ENCODE results near the gene AUTS2. TPM values are rescaled to one million over a fixed set of nuclear protein-coding genes. Genes with fewer than 3 reads are reported as not detected.

The AUTS2 gene
- total RNA-seq, 1 donor from 2014 or later: 125 TPM

DNA sequence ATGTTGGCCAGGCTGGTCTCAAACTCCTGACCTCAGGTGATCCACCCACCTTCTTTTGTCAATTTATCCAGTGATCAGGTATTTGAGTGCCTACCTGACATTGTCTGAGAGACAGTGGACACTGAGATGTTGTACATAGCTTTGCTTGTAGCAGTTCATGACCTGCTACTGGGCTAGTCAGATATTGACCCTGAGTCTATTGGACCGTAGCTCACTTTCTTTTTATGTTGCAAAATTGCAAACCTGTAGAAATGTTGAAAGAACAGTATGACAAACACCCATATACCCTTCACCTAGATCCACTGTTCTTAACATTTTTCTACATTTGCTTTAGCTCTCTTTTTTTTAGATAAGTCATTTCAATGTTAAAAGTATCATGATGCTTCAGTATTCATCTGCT, 1123.2 kb downstream of the AUTS2 start:
- Mint-ChIP-seq H3K27ac (no peak overlapping the region), H3K4me3 (ENCODE audit: low read depth) (no peak overlapping the region), H3K4me1 (ENCODE audit: low read depth) (peaks cover 34% of the 10 kb centered on the region), H3K36me3 (ENCODE audit: insufficient read depth) (peaks cover 8% of the 10 kb centered on the region), H3K27me3 (peaks cover 34% of the 10 kb centered on the region), H3K9me3 (ENCODE audit: low read depth) (no peaks in the 10 kb centered on the region)
- DNase-seq (ENCODE audit: low spot score, unreplicated experiment): no peak
- TF ChIP-seq, protein P1, sequence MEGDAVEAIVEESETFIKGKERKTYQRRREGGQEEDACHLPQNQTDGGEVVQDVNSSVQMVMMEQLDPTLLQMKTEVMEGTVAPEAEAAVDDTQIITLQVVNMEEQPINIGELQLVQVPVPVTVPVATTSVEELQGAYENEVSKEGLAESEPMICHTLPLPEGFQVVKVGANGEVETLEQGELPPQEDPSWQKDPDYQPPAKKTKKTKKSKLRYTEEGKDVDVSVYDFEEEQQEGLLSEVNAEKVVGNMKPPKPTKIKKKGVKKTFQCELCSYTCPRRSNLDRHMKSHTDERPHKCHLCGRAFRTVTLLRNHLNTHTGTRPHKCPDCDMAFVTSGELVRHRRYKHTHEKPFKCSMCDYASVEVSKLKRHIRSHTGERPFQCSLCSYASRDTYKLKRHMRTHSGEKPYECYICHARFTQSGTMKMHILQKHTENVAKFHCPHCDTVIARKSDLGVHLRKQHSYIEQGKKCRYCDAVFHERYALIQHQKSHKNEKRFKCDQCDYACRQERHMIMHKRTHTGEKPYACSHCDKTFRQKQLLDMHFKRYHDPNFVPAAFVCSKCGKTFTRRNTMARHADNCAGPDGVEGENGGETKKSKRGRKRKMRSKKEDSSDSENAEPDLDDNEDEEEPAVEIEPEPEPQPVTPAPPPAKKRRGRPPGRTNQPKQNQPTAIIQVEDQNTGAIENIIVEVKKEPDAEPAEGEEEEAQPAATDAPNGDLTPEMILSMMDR (IDR thresholded peaks at IDR 0.05; ENCODE audit: unreplicated experiment): no peak

DNA sequence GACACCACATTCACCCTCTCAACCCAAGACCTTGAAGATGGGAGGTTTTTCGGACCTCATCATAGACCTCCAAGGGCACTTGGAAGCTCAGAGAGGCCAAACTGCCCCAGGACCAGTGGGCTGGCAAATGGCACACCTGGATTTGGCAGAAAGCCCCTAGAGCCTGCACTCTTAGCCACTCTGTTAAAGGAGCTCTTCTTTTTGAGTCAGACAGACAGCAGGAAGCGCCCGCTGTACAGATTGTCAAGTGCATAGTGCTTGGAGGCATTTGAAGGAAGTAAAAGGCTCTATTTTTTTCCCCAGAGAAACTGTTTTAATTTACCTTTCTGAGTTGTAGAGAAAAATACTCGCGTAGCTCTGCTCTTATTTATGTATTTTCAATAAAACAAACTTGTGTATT, 1125.1 kb downstream of the AUTS2 start:
- TF ChIP-seq, protein P1 (IDR thresholded peaks at IDR 0.05; ENCODE audit: unreplicated experiment): no peak
- H3K36me3 Mint-ChIP-seq (ENCODE audit: insufficient read depth): peaks cover 8% of the 10 kb centered on the region
- H3K4me3 Mint-ChIP-seq (ENCODE audit: low read depth): no peak overlapping the region
- H3K9me3 Mint-ChIP-seq (ENCODE audit: low read depth): no peaks in the 10 kb centered on the region
- H3K4me1 Mint-ChIP-seq (ENCODE audit: low read depth): peaks cover 37% of the 10 kb centered on the region
- H3K27me3 Mint-ChIP-seq: peaks cover 21% of the 10 kb centered on the region
- no peak for DNase-seq (ENCODE audit: low spot score, unreplicated experiment)
- H3K27ac Mint-ChIP-seq: no peak overlapping the region

- Mint-ChIP-seq H3K9me3 (ENCODE audit: low read depth) (peaks cover 3% of the 10 kb centered on the region), H3K4me1 (ENCODE audit: low read depth) (peaks cover 24% of the 10 kb centered on the region), H3K36me3 (ENCODE audit: insufficient read depth) (peaks cover 12% of the 10 kb centered on the region), H3K4me3 (ENCODE audit: low read depth) (no peak overlapping the region), H3K27me3 (peaks cover 9% of the 10 kb centered on the region), H3K27ac (no peak overlapping the region)
- no peak for DNase-seq (ENCODE audit: low spot score, unreplicated experiment)
- TF ChIP-seq, protein P1 (IDR thresholded peaks at IDR 0.05; ENCODE audit: unreplicated experiment): no peak
Measured at GRCh38 chr7:70725448-70725847, 1127.2 kb downstream of the AUTS2 start.

GRCh38 chr7:70726294-70726693, 1128.0 kb downstream of the AUTS2 start:
- H3K36me3 Mint-ChIP-seq (ENCODE audit: insufficient read depth): peaks cover 16% of the 10 kb centered on the region
- peaks cover 21% of the 10 kb centered on the region for H3K4me1 Mint-ChIP-seq (ENCODE audit: low read depth)
- H3K4me3 Mint-ChIP-seq (ENCODE audit: low read depth): no peak overlapping the region
- peaks cover 6% of the 10 kb centered on the region for H3K27me3 Mint-ChIP-seq
- H3K27ac Mint-ChIP-seq: no peak overlapping the region
- no peak for DNase-seq (ENCODE audit: low spot score, unreplicated experiment)
- TF ChIP-seq, protein P1 (IDR thresholded peaks at IDR 0.05; ENCODE audit: unreplicated experiment): no peak
- H3K9me3 Mint-ChIP-seq (ENCODE audit: low read depth): peaks cover 4% of the 10 kb centered on the region

GRCh38 chr7:70726951-70727378, 1128.7 kb downstream of the AUTS2 start:
- Mint-ChIP-seq H3K4me1 (ENCODE audit: low read depth) (peaks cover 20% of the 10 kb centered on the region), H3K27me3 (peaks cover 3% of the 10 kb centered on the region), H3K36me3 (ENCODE audit: insufficient read depth) (peaks cover 18% of the 10 kb centered on the region), H3K9me3 (ENCODE audit: low read depth) (peaks cover 4% of the 10 kb centered on the region), H3K27ac (peak overlapping the region; percentile 62), H3K4me3 (ENCODE audit: low read depth) (no peak overlapping the region)
- no peak for DNase-seq (ENCODE audit: low spot score, unreplicated experiment)
- TF ChIP-seq, protein P1 (IDR thresholded peaks at IDR 0.05; ENCODE audit: unreplicated experiment): no peak
